K562 (cell line): ENCODE results near the gene MAD1L1. TPM values are rescaled to one million over a fixed set of nuclear protein-coding genes. Genes with fewer than 3 reads are reported as not detected.

ENCODE experiments used
- ATAC-seq: fragments of 200-7000 bp; cut with Tn5 transposase; 3 replicates; pipeline ENCODE4 v1.9.1; 2020; ENCODE audit warnings: moderate library complexity
- BruUV-seq: library from RNA; stranded (reverse); fragments of 400-500 nt; replicated peaks from 2 replicates; lab custom pipeline; 2021; lab: Mats Ljungman, UMichigan
- CTCF ChIA-PET: fragments of 300-600 bp; formaldehyde crosslinking; extraction: SDS; loops from one replicate; lab custom pipeline; 2021; ENCODE audit warnings: low intra/inter-chr PET ratio; lab: Yijun Ruan, JAX
- POLR2A ChIA-PET: fragments of 300-600, 350-650 bp; sonication (Branson Sonifier 250); formaldehyde crosslinking; extraction: SDS; loops from one replicate; lab custom pipeline; 2021; ENCODE audit warnings: antibody characterized with exemption, inconsistent platforms; lab: Yijun Ruan, JAX
- DNase-seq, 4 experiments: peaks; one replicate each; pipeline versions ENCODE4 v3.0.0 to v3.0.0-alpha.2; 2011 to 2018; ENCODE audit warnings: low spot score in 3 of 4, mixed read lengths in 3 of 4; ENCODE audit errors: extremely low read depth in 1 of 4
- FAIRE-seq: peaks from 2 replicates; lab custom pipeline; 2011; peaks lifted over from hg19 to GRCh38; lab: Jason Lieb, UNC
- H2AFZ ChIP-seq: 2 replicates; pipeline ENCODE4 v1.6.0; 2011; ENCODE audit warnings: low read depth, low read length, control low read depth, inconsistent platforms
- H3K27ac ChIP-seq: fragments of 200-600 bp; 3 replicates; pipeline ENCODE4 v1.8.0; 2011; ENCODE audit warnings: low read depth, mild to moderate bottlenecking, control low read depth, inconsistent platforms, low read length, moderate library complexity, mixed read lengths; ENCODE audit errors: extremely low read depth
- H3K27me3 ChIP-seq, 2 experiments: fragments of 300-600 bp in 1 of 2; 2 replicates in 1 of 2; 3 replicates in 1 of 2; pipeline versions ENCODE4 v1.6.0 to v1.8.0; 2011; ENCODE audit warnings: inconsistent platforms in 2 of 2, low read length in 2 of 2, mild to moderate bottlenecking in 1 of 2, mixed read lengths in 1 of 2, moderate library complexity in 1 of 2; ENCODE audit not compliant: control insufficient read depth in 2 of 2, insufficient read depth in 2 of 2
- H3K36me3 ChIP-seq: fragments of 300-600 bp; 3 replicates; pipeline ENCODE4 v1.8.0; 2011; ENCODE audit warnings: mild to moderate bottlenecking, low read length, inconsistent platforms; ENCODE audit not compliant: control insufficient read depth, insufficient read depth
- H3K4me1 ChIP-seq, 2 experiments: fragments of 200-600 bp in 1 of 2; replicated peaks in 1 of 2; 2 replicates in 1 of 2; 3 replicates in 1 of 2; pipeline versions ENCODE4 v1.5.1 to v1.8.0; 2011; ENCODE audit warnings: inconsistent platforms in 2 of 2, low read length in 2 of 2, mild to moderate bottlenecking in 1 of 2, mixed read lengths in 1 of 2, moderate library complexity in 1 of 2; ENCODE audit not compliant: control insufficient read depth in 2 of 2, insufficient read depth in 2 of 2
- H3K4me2 ChIP-seq: 2 replicates; pipeline ENCODE4 v1.6.1; 2011; ENCODE audit warnings: low read length, control low read depth, inconsistent platforms, mixed read lengths; ENCODE audit not compliant: insufficient read depth
- H3K4me3 ChIP-seq: fragments of 200-600 bp; sonication (generic), shearing (Covaris generic); 2 replicates; pipeline ENCODE4 v1.5.1; 2016; ENCODE audit warnings: control low read depth, inconsistent platforms
- H3K79me2 ChIP-seq: fragments of 200-600 bp; 3 replicates; pipeline ENCODE4 v1.8.0; 2011; ENCODE audit warnings: low read length, inconsistent platforms; ENCODE audit not compliant: control insufficient read depth, insufficient read depth
- H3K9ac ChIP-seq, 2 experiments: 2 replicates each; pipeline versions ENCODE4 v1.6.0 to v1.6.1; 2011; ENCODE audit warnings: low read depth in 2 of 2, low read length in 2 of 2, control low read depth in 1 of 2, inconsistent platforms in 1 of 2, mild to moderate bottlenecking in 1 of 2, mixed read lengths in 1 of 2; ENCODE audit not compliant: insufficient read depth in 1 of 2
- H3K9me1 ChIP-seq: one replicate; pipeline ENCODE4 v1.6.0; 2011; ENCODE audit warnings: inconsistent platforms, mild to moderate bottlenecking, low read length, moderate library complexity; ENCODE audit not compliant: control insufficient read depth, insufficient read depth
- H3K9me3 ChIP-seq: replicated peaks from 2 replicates; pipeline ENCODE4 v1.5.1; 2011; ENCODE audit warnings: low read depth, low read length, inconsistent platforms; ENCODE audit not compliant: control insufficient read depth, insufficient read depth
- H4K20me1 ChIP-seq: replicated peaks from 2 replicates; pipeline ENCODE4 v1.6.1; 2011; ENCODE audit warnings: low read length, inconsistent platforms, mixed read lengths; ENCODE audit not compliant: control insufficient read depth, insufficient read depth
- CBX1 ChIP-seq: sonication (generic); IDR thresholded peaks from 2 replicates; pipeline ENCODE4 v1.6.1; 2016; ENCODE audit warnings: antibody characterized with exemption, low read depth, mild to moderate bottlenecking
- POLR2B ChIP-seq: fragments of 450-650 bp; IDR thresholded peaks from 2 replicates; pipeline ENCODE4 v1.6.1; 2018; ENCODE audit warnings: low read depth; ENCODE audit not compliant: partially characterized antibody
- SMARCA5 ChIP-seq: fragments of 450-650 bp; IDR thresholded peaks from 2 replicates; pipeline ENCODE4 v1.6.1; 2016
- U2AF1 ChIP-seq: fragments of 200-400 bp; formaldehyde crosslinking; optimal IDR thresholded peaks from 2 replicates; pipeline ENCODE3; 2017; ENCODE audit warnings: mild to moderate bottlenecking, low read depth, low read length, moderate library complexity
- YY1 ChIP-seq, 3 experiments: IDR thresholded peaks; 2 replicates each; pipeline ENCODE4 v1.6.1; 2011; ENCODE audit warnings: low read length in 2 of 3, mild to moderate bottlenecking in 2 of 3, moderate library complexity in 2 of 3, borderline replicate concordance in 1 of 3, control low read depth in 1 of 3, low read depth in 1 of 3; ENCODE audit not compliant: insufficient read depth in 3 of 3, insufficient replicate concordance in 2 of 3, control insufficient read depth in 1 of 3, insufficient read length in 1 of 3; ENCODE audit errors: extremely low read depth in 1 of 3
- ZNF224 ChIP-seq: sonication (generic); formaldehyde crosslinking; IDR thresholded peaks from 2 replicates; pipeline ENCODE4 v1.8.0; 2022; ENCODE audit warnings: mild to moderate bottlenecking, missing genetic modification reagents
- ZNF347 ChIP-seq: fragments of 450-650 bp; formaldehyde crosslinking; IDR thresholded peaks from 2 replicates; pipeline ENCODE4 v1.4.0; 2020; ENCODE audit warnings: low read depth, mild to moderate bottlenecking, moderate library complexity
- WGBS: fragments of 100-300 bp; shearing (Covaris generic); methylation state at CpG from one replicate; pipeline ENCODE4 v1.1.6; 2016; ENCODE audit warnings: low coverage, mixed read lengths; ENCODE audit not compliant: insufficient coverage; ENCODE audit errors: missing lambda C conversion rate; 5-methylcytosine and 5-hydroxymethylcytosine counted together
- in situ Hi-C: fragments of 300-500 bp; cut with MboI; formaldehyde crosslinking; loops from 4 replicates; pipeline ENCODE4 v1.15.0; 2018; ENCODE audit warnings: inconsistent platforms, mixed read lengths
- intact Hi-C: fragments of 100-400 bp; cut with micrococcal nuclease; formaldehyde crosslinking; loops from 2 replicates; pipeline ENCODE4 v1.14.2; 2022
- polyA plus RNA-seq, 8 experiments: library from polyadenylated mRNA; depleted of rRNA in 4 of 8; stranded (reverse) in 5 of 8; unstranded in 3 of 8; fragments of >200 nt; fragmentation: Nextera tagmentation in 2 of 8; fragmentation: Illumina TruSeq in 1 of 8; extraction: Ambion mirVana in 2 of 8; extraction: Trizol in 1 of 8; gene quantifications; 2 replicates each; pipeline versions ENCODE4 v1.2.1 to v1.2.3, GENCODE V29; 2011 to 2014; ENCODE audit warnings: inconsistent platforms in 1 of 8, missing spikeins in 1 of 8
- total RNA-seq, 7 experiments: library from RNA; depleted of rRNA in 6 of 7; stranded (reverse); fragments of >200 nt in 6 of 7; fragmentation: Illumina TruSeq in 2 of 7; extraction: Trizol in 2 of 7; gene quantifications; 2 replicates each; pipeline versions ENCODE4 v1.2.1 to v1.2.3, GENCODE V29; 2011 to 2021; ENCODE audit warnings: low replicate concordance in 1 of 7

The MAD1L1 gene
- total and polyA plus RNA-seq, 9 of the 15 experiments (the other 6 are each of a cell fraction or from before 2014, with no cell fraction given) = 1.7 to 89.7 (median 18.0) TPM

GRCh38 chr7:1981201-1981877 is 251.4 kb downstream of the MAD1L1 start:
- Histone ChIP-seq H4K20me1 (no peaks in the 10 kb centered on the region), H3K27me3 (no peaks in the 10 kb centered on the region), H3K9me1 (no peaks in the 10 kb centered on the region), H3K27ac (no peak overlapping the region), H3K79me2 (no peaks in the 10 kb centered on the region), H3K4me3 (no peak overlapping the region), H2AFZ (no peak overlapping the region), H3K4me2 (no peak overlapping the region), H3K9me3 (no peaks in the 10 kb centered on the region), H3K4me1 (peaks cover 0 to 27% of the 10 kb centered on the region in 2 experiments; a peak in 2 of 5 replicates), H3K36me3 (peaks cover 12% of the 10 kb centered on the region; the same call in 1 of the 3 replicates), H3K9ac (no peak overlapping the region; a peak in 1 of 4 replicates)
- ATAC-seq (no peak), FAIRE-seq (no peak), DNase-seq (no peak)
- 86% methylated on average over 18 of the region's 19 CpGs for WGBS
- CTCF ChIA-PET = no interaction called here
- POLR2A ChIA-PET = no interaction called here
- intact Hi-C loops = no loop called here
- in situ Hi-C loops = no loop called here
- BruUV-seq = no TSS peak
- no peak for TF ChIP-seq CBX1
- TF ChIP-seq ZNF224 = no peak
- TF ChIP-seq U2AF1 = no peak
- TF ChIP-seq POLR2B = no peak
- TF ChIP-seq YY1 (IDR thresholded peaks at IDR 0.05; ENCODE audit: borderline replicate concordance in 1 of 3, control insufficient read depth in 1 of 3, extremely low read depth in 1 of 3, insufficient read depth in 3 of 3, insufficient read length in 1 of 3, insufficient replicate concordance in 2 of 3, low read depth in 1 of 3, low read length in 2 of 3) = no peak
- no peak for TF ChIP-seq ZNF347
- TF ChIP-seq SMARCA5 = no peak
